Measurements from ENCODE around the gene GAPDH.

GRCh38 chr12:6523708-6524107 lies 10.6 kb upstream of the GAPDH start:
- TF ChIP-seq CTCF (IDR thresholded peaks at IDR 0.05), result no peak
- no peak for TF ChIP-seq HDAC2 (IDR thresholded peaks at IDR 0.05)

Measured in A549 (cell line).